Peyer's patch (tissue), 4 donors: ENCODE measurements around the gene KMT5B. TPM values are rescaled to one million over a fixed set of nuclear protein-coding genes. Genes with fewer than 3 reads are reported as not detected.

Experiments
- DNase-seq, 3 donors: peaks; one replicate each; pipeline ENCODE4 v3.0.0-alpha.2; 2017 to 2019
- H3K27ac ChIP-seq, 4 donors: fragments of 200-600 bp; sonication (generic); one replicate each; pipeline ENCODE4 v1.5.1; 2016 to 2019
- H3K27me3 ChIP-seq, 2 donors: fragments of 200-600 bp; sonication (generic); one replicate each; pipeline ENCODE4 v1.5.1; 2019
- H3K36me3 ChIP-seq, 3 donors: fragments of 200-600 bp; sonication (generic); one replicate each; pipeline ENCODE4 v1.5.1; 2016 to 2019
- H3K4me1 ChIP-seq, 4 donors: fragments of 200-600 bp; sonication (generic); one replicate each; pipeline ENCODE4 v1.5.1; 2016 to 2019
- H3K4me3 ChIP-seq, 4 donors: fragments of 200-600 bp; sonication (generic); 1 replicate in 3 of 4; 2 replicates in 1 of 4; pipeline ENCODE4 v1.5.1; 2016 to 2019; ENCODE audit warnings: mild to moderate bottlenecking in 1 of 4
- H3K9me3 ChIP-seq, 4 donors: fragments of 200-600 bp; sonication (generic); one replicate each; pipeline ENCODE4 v1.5.1; 2016 to 2019; ENCODE audit warnings: mild to moderate bottlenecking in 1 of 4
- CTCF ChIP-seq, 6 experiments: fragments of 450-650 bp in 4 of 6; fragments of 200-600 bp in 2 of 6; sonication (generic) in 1 of 6; IDR thresholded peaks; one replicate each; pipeline ENCODE4 v1.5.1; 2017 to 2019; ENCODE audit warnings: antibody characterized with exemption in 6 of 6, mild to moderate bottlenecking in 3 of 6, moderate library complexity in 1 of 6
- POLR2A ChIP-seq, 2 donors: fragments of 450-650 bp; IDR thresholded peaks; one replicate each; pipeline ENCODE4 v1.5.1; 2017; ENCODE audit warnings: antibody characterized with exemption in 2 of 2, mild to moderate bottlenecking in 2 of 2, moderate library complexity in 2 of 2
- total RNA-seq, 4 donors: library from RNA; depleted of rRNA; stranded (reverse); fragments of >200 nt; gene quantifications; one replicate each; pipeline ENCODE4 v1.1.0, GENCODE V29; 2016

Gene KMT5B
- total RNA-seq, 4 donors from 2014 or later: 55.3 to 74.8 (median 60.3) TPM

DNA sequence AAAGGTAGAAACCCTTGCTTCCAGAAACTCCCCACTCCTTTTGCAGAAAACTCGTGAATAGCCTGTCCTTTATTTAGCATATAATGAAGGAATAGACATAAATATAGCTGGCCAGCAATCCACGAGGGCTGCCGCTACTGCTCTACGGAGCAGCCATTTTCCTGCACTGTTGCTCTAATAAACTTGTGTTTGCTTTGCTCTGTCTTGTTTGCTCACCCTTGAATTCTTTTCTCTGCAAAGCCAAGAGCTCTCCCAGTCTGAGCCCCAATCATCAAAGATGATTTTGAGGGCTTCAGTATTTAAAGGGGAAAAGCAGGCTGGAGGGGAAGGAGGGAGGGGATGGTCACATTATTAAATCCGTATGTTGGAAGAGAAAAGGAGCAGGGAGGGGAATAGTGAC, 75.3 kb downstream of the KMT5B start:
- Histone ChIP-seq H3K4me1 (peaks cover 0 to 7% (median 0%) of the 10 kb centered on the region in 4 donors), H3K27ac (no peak overlapping the region)

GRCh38 chr11:68136866-68137265, 76.2 kb downstream of the KMT5B start:
- TF ChIP-seq CTCF (IDR thresholded peaks at IDR 0.05) (no peak), POLR2A (IDR thresholded peaks at IDR 0.05) (no peak)
- no peaks in the 10 kb centered on the region for H3K9me3 ChIP-seq
- no peak for DNase-seq

More for the DNA sequence above, 75.3 kb downstream of the KMT5B start:
- no peaks in the 10 kb centered on the region for H3K9me3 ChIP-seq
- no peak overlapping the region for H3K4me3 ChIP-seq
- no peaks in the 10 kb centered on the region for H3K27me3 ChIP-seq
- no peak for DNase-seq
- no peak for TF ChIP-seq POLR2A (IDR thresholded peaks at IDR 0.05)
- TF ChIP-seq CTCF (IDR thresholded peaks at IDR 0.05): no peak
- no peaks in the 10 kb centered on the region for H3K36me3 ChIP-seq

GRCh38 chr11:68135161-68135560, 77.9 kb downstream of the KMT5B start:
- H3K9me3 ChIP-seq: no peaks in the 10 kb centered on the region
- no peaks in the 10 kb centered on the region for H3K4me1 ChIP-seq
- H3K36me3 ChIP-seq: no peaks in the 10 kb centered on the region
- no peaks in the 10 kb centered on the region for H3K27me3 ChIP-seq
- no peak for DNase-seq
- H3K4me3 ChIP-seq: no peak overlapping the region
- H3K27ac ChIP-seq: no peak overlapping the region
- TF ChIP-seq CTCF (IDR thresholded peaks at IDR 0.05): no peak
- TF ChIP-seq POLR2A (IDR thresholded peaks at IDR 0.05): no peak

More at GRCh38 chr11:68136866-68137265, 76.2 kb downstream of the KMT5B start:
- Histone ChIP-seq H3K4me3 (no peak overlapping the region), H3K27ac (no peak overlapping the region), H3K36me3 (no peaks in the 10 kb centered on the region), H3K27me3 (no peaks in the 10 kb centered on the region), H3K4me1 (peaks cover 0 to 3% (median 0%) of the 10 kb centered on the region in 4 donors)

DNA sequence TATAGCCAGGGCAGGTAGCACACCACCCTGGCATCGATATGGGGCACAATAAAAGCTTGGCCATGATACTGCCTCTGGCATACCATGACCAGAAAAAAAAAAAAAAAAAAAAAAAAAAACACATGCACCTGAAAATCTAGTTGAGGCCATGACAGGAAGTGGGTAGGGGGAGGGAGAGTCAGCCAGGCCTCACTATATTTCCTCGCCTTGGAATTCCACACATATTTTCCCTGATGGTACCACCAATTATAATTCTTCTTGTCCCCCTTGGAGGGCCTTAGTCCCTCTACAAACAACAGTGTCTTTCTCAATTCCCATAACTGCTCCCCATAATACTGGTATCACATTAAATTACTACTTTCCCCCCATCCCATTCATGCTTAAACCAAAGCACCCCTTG, 79.3 kb downstream of the KMT5B start:
- no peaks in the 10 kb centered on the region for H3K9me3 ChIP-seq
- H3K4me3 ChIP-seq: no peak overlapping the region
- no peak for TF ChIP-seq POLR2A (IDR thresholded peaks at IDR 0.05)
- TF ChIP-seq CTCF (IDR thresholded peaks at IDR 0.05): no peak
- no peak overlapping the region for H3K27ac ChIP-seq
- H3K4me1 ChIP-seq: peaks cover 0 to 9% (median 0%) of the 10 kb centered on the region in 4 donors
- DNase-seq: peak in 1 of 3 donors; percentile 9
- H3K27me3 ChIP-seq: no peaks in the 10 kb centered on the region
- no peaks in the 10 kb centered on the region for H3K36me3 ChIP-seq

- no peak for TF ChIP-seq CTCF (IDR thresholded peaks at IDR 0.05)
- TF ChIP-seq POLR2A (IDR thresholded peaks at IDR 0.05): no peak
- Histone ChIP-seq H3K4me3 (no peak overlapping the region), H3K27ac (no peak overlapping the region), H3K4me1 (peaks cover 0 to 24% (median 0%) of the 10 kb centered on the region in 4 donors), H3K36me3 (no peaks in the 10 kb centered on the region), H3K9me3 (no peaks in the 10 kb centered on the region), H3K27me3 (no peaks in the 10 kb centered on the region)
- no peak for DNase-seq
These were observed 83.0 kb downstream of the KMT5B start for GRCh38 chr11:68130121-68130520.
